ENCODE data around the gene KDM6A.

Gene KDM6A

DNA sequence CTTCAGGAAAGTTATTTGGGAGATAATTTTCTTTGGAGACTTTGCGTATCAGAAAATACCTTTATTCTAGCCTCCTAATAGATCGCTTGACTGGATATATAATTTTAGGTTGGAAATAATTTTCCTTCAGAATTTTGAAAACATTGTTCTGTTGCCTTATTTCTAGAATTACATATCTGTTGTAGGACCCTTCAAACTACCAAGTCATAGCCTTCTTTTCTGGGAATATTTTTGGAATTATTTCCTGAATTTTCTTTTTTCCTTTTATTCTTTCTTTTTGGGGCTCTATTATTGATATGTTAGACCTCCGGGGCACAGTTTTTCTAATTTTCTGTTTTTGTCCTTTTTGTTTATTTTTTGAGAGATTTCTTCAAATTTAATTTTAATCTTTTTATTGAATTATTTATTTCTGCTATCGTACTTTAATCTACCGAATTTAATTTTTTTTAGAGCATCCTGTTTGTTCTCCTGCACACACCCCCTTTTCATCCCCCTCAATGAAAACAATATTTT is 100.5 kb downstream of the KDM6A start:
- H3K4me3 ChIP-seq (ENCODE audit: low read depth, low read length, poor library complexity, severe bottlenecking): no peak overlapping the region
- no peak overlapping the region for H2AFZ ChIP-seq (ENCODE audit: low read length)
- H3K36me3 ChIP-seq (ENCODE audit: insufficient read depth, low read length): peaks cover 29% of the 10 kb centered on the region
- no peaks in the 10 kb centered on the region for H3K9me2 ChIP-seq (ENCODE audit: low read depth, low read length)
- no peaks in the 10 kb centered on the region for H3K9me3 ChIP-seq (ENCODE audit: low read length)
- TF ChIP-seq, protein P1, sequence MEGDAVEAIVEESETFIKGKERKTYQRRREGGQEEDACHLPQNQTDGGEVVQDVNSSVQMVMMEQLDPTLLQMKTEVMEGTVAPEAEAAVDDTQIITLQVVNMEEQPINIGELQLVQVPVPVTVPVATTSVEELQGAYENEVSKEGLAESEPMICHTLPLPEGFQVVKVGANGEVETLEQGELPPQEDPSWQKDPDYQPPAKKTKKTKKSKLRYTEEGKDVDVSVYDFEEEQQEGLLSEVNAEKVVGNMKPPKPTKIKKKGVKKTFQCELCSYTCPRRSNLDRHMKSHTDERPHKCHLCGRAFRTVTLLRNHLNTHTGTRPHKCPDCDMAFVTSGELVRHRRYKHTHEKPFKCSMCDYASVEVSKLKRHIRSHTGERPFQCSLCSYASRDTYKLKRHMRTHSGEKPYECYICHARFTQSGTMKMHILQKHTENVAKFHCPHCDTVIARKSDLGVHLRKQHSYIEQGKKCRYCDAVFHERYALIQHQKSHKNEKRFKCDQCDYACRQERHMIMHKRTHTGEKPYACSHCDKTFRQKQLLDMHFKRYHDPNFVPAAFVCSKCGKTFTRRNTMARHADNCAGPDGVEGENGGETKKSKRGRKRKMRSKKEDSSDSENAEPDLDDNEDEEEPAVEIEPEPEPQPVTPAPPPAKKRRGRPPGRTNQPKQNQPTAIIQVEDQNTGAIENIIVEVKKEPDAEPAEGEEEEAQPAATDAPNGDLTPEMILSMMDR (IDR thresholded peaks at IDR 0.05; ENCODE audit: low read length): no peak
- no peaks in the 10 kb centered on the region for H3F3A ChIP-seq (ENCODE audit: insufficient read depth, low read length)
- no peak overlapping the region for H3K27ac ChIP-seq (ENCODE audit: low read depth, low read length, poor library complexity, severe bottlenecking)
- peaks cover 15% of the 10 kb centered on the region; the same call in 1 of the 2 replicates for H3K79me2 ChIP-seq (ENCODE audit: insufficient read depth, low read length)
- H3K4me2 ChIP-seq (ENCODE audit: low read length): no peak overlapping the region
- H3K9ac ChIP-seq (ENCODE audit: low read length): no peak overlapping the region
- H3K4me1 ChIP-seq (ENCODE audit: insufficient read depth, low read length, severe bottlenecking): no peaks in the 10 kb centered on the region
- H4K20me1 ChIP-seq (ENCODE audit: insufficient read depth, low read length): no peaks in the 10 kb centered on the region
- H3K27me3 ChIP-seq (ENCODE audit: insufficient read depth, low read length): no peaks in the 10 kb centered on the region

DNA sequence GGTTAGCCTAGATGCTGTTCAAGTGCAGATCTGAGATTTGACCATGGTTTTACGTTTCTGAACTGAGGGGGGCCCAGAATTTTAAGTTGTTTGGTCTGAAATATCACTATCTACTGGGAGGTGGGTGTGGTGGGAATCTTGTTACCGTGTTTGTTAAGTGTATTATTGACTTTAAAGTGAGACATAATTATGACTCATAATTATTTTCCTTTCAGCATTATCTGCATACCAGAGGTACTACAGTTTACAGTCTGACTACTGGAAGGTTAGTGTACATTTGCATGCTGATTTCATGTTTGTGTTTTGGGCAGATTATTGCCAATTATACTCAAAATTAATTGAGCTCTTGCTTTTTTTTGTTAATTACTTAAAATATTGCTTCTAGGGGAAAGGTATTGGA is 101.5 kb downstream of the KDM6A start:
- H3K9ac ChIP-seq (ENCODE audit: low read length): no peak overlapping the region
- H3F3A ChIP-seq (ENCODE audit: insufficient read depth, low read length): no peaks in the 10 kb centered on the region
- TF ChIP-seq EZH2 (IDR thresholded peaks at IDR 0.05; ENCODE audit: borderline replicate concordance, low read length): no peak
- TF ChIP-seq, protein P1 (IDR thresholded peaks at IDR 0.05; ENCODE audit: low read length): no peak
- no peak overlapping the region for H2AFZ ChIP-seq (ENCODE audit: low read length)
- no peaks in the 10 kb centered on the region for H3K27me3 ChIP-seq (ENCODE audit: insufficient read depth, low read length)
- peaks cover 20% of the 10 kb centered on the region; the same call in 1 of the 2 replicates for H3K79me2 ChIP-seq (ENCODE audit: insufficient read depth, low read length)
- no peak overlapping the region for H3K4me3 ChIP-seq (ENCODE audit: low read depth, low read length, poor library complexity, severe bottlenecking)
- no peak overlapping the region for H3K4me2 ChIP-seq (ENCODE audit: low read length)
- no peaks in the 10 kb centered on the region for H3K4me1 ChIP-seq (ENCODE audit: insufficient read depth, low read length, severe bottlenecking)
- peaks cover 29% of the 10 kb centered on the region for H3K36me3 ChIP-seq (ENCODE audit: insufficient read depth, low read length)
- H3K27ac ChIP-seq (ENCODE audit: low read depth, low read length, poor library complexity, severe bottlenecking): no peak overlapping the region
- H3K9me3 ChIP-seq (ENCODE audit: low read length): no peaks in the 10 kb centered on the region
- H4K20me1 ChIP-seq (ENCODE audit: insufficient read depth, low read length): no peaks in the 10 kb centered on the region
- H3K9me2 ChIP-seq (ENCODE audit: low read depth, low read length): no peaks in the 10 kb centered on the region

DNA sequence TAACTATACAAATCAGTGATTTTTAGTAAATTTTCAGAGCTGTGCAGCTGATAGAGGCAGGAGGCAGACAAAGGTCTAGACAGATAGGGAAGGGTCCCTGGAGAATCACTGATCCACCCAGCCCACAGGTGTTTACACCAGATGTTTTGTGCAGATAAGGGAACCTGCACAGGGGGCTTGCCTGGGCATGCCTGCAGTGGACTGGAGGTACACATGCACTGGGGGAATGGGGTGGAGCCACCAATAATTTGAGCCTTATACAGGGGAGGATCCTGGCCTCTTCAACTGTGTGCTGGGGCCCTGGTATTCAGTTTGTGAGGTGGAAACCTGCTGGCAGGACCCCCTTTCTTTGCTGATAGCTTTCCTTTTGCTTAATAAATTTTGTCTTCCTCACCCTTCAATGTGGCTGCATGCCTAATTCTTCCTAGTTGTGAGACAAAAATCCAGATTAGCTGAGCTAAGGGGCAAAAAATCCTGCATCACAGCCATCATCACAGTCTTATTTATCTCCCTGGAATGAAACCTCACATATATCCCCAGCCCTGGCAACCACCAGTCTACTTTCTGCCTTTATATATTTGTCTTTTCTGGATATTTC is 102.8 kb downstream of the KDM6A start:
- no peaks in the 10 kb centered on the region for H3F3A ChIP-seq (ENCODE audit: insufficient read depth, low read length)
- no peaks in the 10 kb centered on the region for H3K4me1 ChIP-seq (ENCODE audit: insufficient read depth, low read length, severe bottlenecking)
- no peaks in the 10 kb centered on the region for H3K9me2 ChIP-seq (ENCODE audit: low read depth, low read length)
- H2AFZ ChIP-seq (ENCODE audit: low read length): no peak overlapping the region
- no peaks in the 10 kb centered on the region for H4K20me1 ChIP-seq (ENCODE audit: insufficient read depth, low read length)
- no peak overlapping the region for H3K9ac ChIP-seq (ENCODE audit: low read length)
- no peak overlapping the region for H3K4me2 ChIP-seq (ENCODE audit: low read length)
- no peaks in the 10 kb centered on the region for H3K9me3 ChIP-seq (ENCODE audit: low read length)
- H3K27me3 ChIP-seq (ENCODE audit: insufficient read depth, low read length): no peaks in the 10 kb centered on the region
- no peak overlapping the region for H3K4me3 ChIP-seq (ENCODE audit: low read depth, low read length, poor library complexity, severe bottlenecking)
- H3K27ac ChIP-seq (ENCODE audit: low read depth, low read length, poor library complexity, severe bottlenecking): no peak overlapping the region
- H3K79me2 ChIP-seq (ENCODE audit: insufficient read depth, low read length): peaks cover 13% of the 10 kb centered on the region; the same call in 1 of the 2 replicates
- H3K36me3 ChIP-seq (ENCODE audit: insufficient read depth, low read length): peaks cover 29% of the 10 kb centered on the region
- TF ChIP-seq, protein P1 (IDR thresholded peaks at IDR 0.05; ENCODE audit: low read length): no peak
- TF ChIP-seq EZH2 (IDR thresholded peaks at IDR 0.05; ENCODE audit: borderline replicate concordance, low read length): no peak
